SK-N-SH treated with all-trans-retinoic acid at 6 μM for 48 hours (cell line): ENCODE results near the gene PEPD.

Experiments used
- ATAC-seq: fragments of 200-7000 bp; cut with Tn5 transposase; 3 replicates; pipeline ENCODE4 v1.9.1; 2020; ENCODE audit warnings: mild to moderate bottlenecking, moderate library complexity
- ARNTL ChIP-seq: fragments of 450-650 bp; formaldehyde crosslinking; IDR thresholded peaks from 2 replicates; pipeline ENCODE4 v1.5.0; 2020; ENCODE audit warnings: low read depth, mild to moderate bottlenecking, moderate library complexity, borderline replicate concordance
- BACH2 ChIP-seq: fragments of 250-450 bp; sonication (Bioruptor Pico); IDR thresholded peaks from 2 replicates; pipeline ENCODE4 v1.9.0; 2021; ENCODE audit warnings: mild to moderate bottlenecking, borderline replicate concordance
- CREB5 ChIP-seq: fragments of 250-450 bp; sonication (Bioruptor Pico); IDR thresholded peaks from 2 replicates; pipeline ENCODE4 v1.5.1; 2020; ENCODE audit warnings: low read depth, mild to moderate bottlenecking, moderate library complexity
- CSRNP3 ChIP-seq: fragments of 250-450 bp; sonication (Bioruptor Pico); IDR thresholded peaks from 2 replicates; pipeline ENCODE4 v1.5.1; 2021; ENCODE audit warnings: mild to moderate bottlenecking, moderate library complexity
- GLIS3 ChIP-seq: fragments of 250-450 bp; sonication (Bioruptor Pico); IDR thresholded peaks from 2 replicates; pipeline ENCODE4 v1.5.0; 2020; ENCODE audit warnings: mild to moderate bottlenecking, moderate library complexity
- ISL1 ChIP-seq: fragments of 250-450 bp; sonication (Bioruptor Pico); IDR thresholded peaks from 2 replicates; pipeline ENCODE4 v2.1.2; 2022; ENCODE audit warnings: mild to moderate bottlenecking, moderate library complexity
- OSR1 ChIP-seq: fragments of 250-450 bp; sonication (Bioruptor Pico); IDR thresholded peaks from 2 replicates; pipeline ENCODE4 v1.8.0; 2022; ENCODE audit warnings: moderate library complexity, mild to moderate bottlenecking, inconsistent platforms
- PATZ1 ChIP-seq: fragments of 250-450 bp; sonication (Bioruptor Pico); IDR thresholded peaks from 2 replicates; pipeline ENCODE4 v1.8.0; 2020; ENCODE audit warnings: mild to moderate bottlenecking, moderate library complexity, borderline replicate concordance
- POU6F1 ChIP-seq: fragments of 250-450 bp; sonication (Bioruptor Pico); IDR thresholded peaks from 2 replicates; pipeline ENCODE4 v1.8.0; 2021; ENCODE audit warnings: low read depth, mild to moderate bottlenecking, moderate library complexity, borderline replicate concordance
- PPARA ChIP-seq: fragments of 250-450 bp; sonication (Bioruptor Pico); IDR thresholded peaks from 2 replicates; pipeline ENCODE4 v1.5.0; 2020; ENCODE audit warnings: mild to moderate bottlenecking, borderline replicate concordance
- RARB ChIP-seq: fragments of 250-450 bp; sonication (Bioruptor Pico); IDR thresholded peaks from 2 replicates; pipeline ENCODE4 v1.8.0; 2021; ENCODE audit warnings: mild to moderate bottlenecking, moderate library complexity
- SNAI2 ChIP-seq: fragments of 250-450 bp; sonication (Bioruptor Pico); IDR thresholded peaks from 2 replicates; pipeline ENCODE4 v1.5.0; 2020; ENCODE audit warnings: mild to moderate bottlenecking, moderate library complexity
- TCF4 ChIP-seq: fragments of 250-450 bp; sonication (Bioruptor Pico); IDR thresholded peaks from 2 replicates; pipeline ENCODE4 v1.8.0; 2021; ENCODE audit warnings: mild to moderate bottlenecking, moderate library complexity, borderline replicate concordance
- TOX ChIP-seq: fragments of 250-450 bp; sonication (Bioruptor Pico); IDR thresholded peaks from 2 replicates; pipeline ENCODE4 v1.8.0; 2021; ENCODE audit warnings: mild to moderate bottlenecking, moderate library complexity, borderline replicate concordance
- TSHZ2 ChIP-seq: fragments of 250-450 bp; sonication (Bioruptor Pico); IDR thresholded peaks from 2 replicates; pipeline ENCODE4 v1.5.0; 2020; ENCODE audit warnings: mild to moderate bottlenecking, moderate library complexity
- ZC3H10 ChIP-seq: fragments of 250-450 bp; sonication (Bioruptor Pico); IDR thresholded peaks from 2 replicates; pipeline ENCODE4 v1.5.1; 2021; ENCODE audit warnings: mild to moderate bottlenecking, moderate library complexity
- ZFP3 ChIP-seq: fragments of 250-450 bp; sonication (Bioruptor Pico); IDR thresholded peaks from 2 replicates; pipeline ENCODE4 v1.5.0; 2020; ENCODE audit warnings: mild to moderate bottlenecking, moderate library complexity
- ZFP30 ChIP-seq: fragments of 450-650 bp; formaldehyde crosslinking; IDR thresholded peaks from 2 replicates; pipeline ENCODE4 v1.5.0; 2022; ENCODE audit warnings: mild to moderate bottlenecking, moderate library complexity
- ZNF565 ChIP-seq: fragments of 450-650 bp; formaldehyde crosslinking; conservative IDR thresholded peaks from 2 replicates; pipeline ENCODE4 v1.5.0; 2020; ENCODE audit warnings: low read depth, mild to moderate bottlenecking, moderate library complexity
- ZNF70 ChIP-seq: fragments of 450-650 bp; formaldehyde crosslinking; IDR thresholded peaks from 2 replicates; pipeline ENCODE4 v1.5.0; 2020; ENCODE audit warnings: mild to moderate bottlenecking, moderate library complexity

Gene PEPD

GRCh38 chr19:33465834-33466233, 55.8 kb downstream of the PEPD start:
- ATAC-seq, result no peak
- TF ChIP-seq ZFP30 (CRISPR knock-in tag) (peak; percentile 65), CSRNP3 (CRISPR knock-in tag) (no peak), ISL1 (CRISPR knock-in tag) (peak; percentile 82)

GRCh38 chr19:33465371-33465770, 56.2 kb downstream of the PEPD start:
- TF ChIP-seq TOX (CRISPR knock-in tag) (no peak), ZFP30 (CRISPR knock-in tag) (no peak), ZC3H10 (CRISPR knock-in tag) (no peak), RARB (CRISPR knock-in tag) (no peak), BACH2 (no peak), TCF4 (CRISPR knock-in tag) (no peak), SNAI2 (no peak)
- TF ChIP-seq, all 23 proteins: peak for 0
- no peak for ATAC-seq

GRCh38 chr19:33464733-33465115, 56.9 kb downstream of the PEPD start:
- TF ChIP-seq ARNTL (CRISPR knock-in tag) (no peak), BACH2 (no peak), TOX (CRISPR knock-in tag) (no peak), ZNF565 (CRISPR knock-in tag) (no peak), CSRNP3 (CRISPR knock-in tag) (no peak), ISL1 (CRISPR knock-in tag) (no peak), RARB (CRISPR knock-in tag) (no peak), PPARA (CRISPR knock-in tag) (no peak), TSHZ2 (CRISPR knock-in tag) (no peak), OSR1 (CRISPR knock-in tag) (no peak), PATZ1 (CRISPR knock-in tag) (no peak), GLIS3 (CRISPR knock-in tag) (no peak), CREB5 (CRISPR knock-in tag) (no peak), ZFP3 (no peak), ZFP30 (CRISPR knock-in tag) (no peak), ZC3H10 (CRISPR knock-in tag) (no peak), POU6F1 (CRISPR knock-in tag) (no peak), SNAI2 (no peak), ZNF70 (no peak)
- ATAC-seq, result no peak
